ENCODE results near the gene TNFSF13B. TPM values are rescaled to one million over a fixed set of nuclear protein-coding genes. Genes with fewer than 3 reads are reported as not detected.

Gene TNFSF13B
- total and polyA plus RNA-seq, 10 of the 15 experiments (the other 5 are each of a cell fraction or from before 2014, with no cell fraction given) = 11.0 to 64.2 (median 17.0) TPM

DNA sequence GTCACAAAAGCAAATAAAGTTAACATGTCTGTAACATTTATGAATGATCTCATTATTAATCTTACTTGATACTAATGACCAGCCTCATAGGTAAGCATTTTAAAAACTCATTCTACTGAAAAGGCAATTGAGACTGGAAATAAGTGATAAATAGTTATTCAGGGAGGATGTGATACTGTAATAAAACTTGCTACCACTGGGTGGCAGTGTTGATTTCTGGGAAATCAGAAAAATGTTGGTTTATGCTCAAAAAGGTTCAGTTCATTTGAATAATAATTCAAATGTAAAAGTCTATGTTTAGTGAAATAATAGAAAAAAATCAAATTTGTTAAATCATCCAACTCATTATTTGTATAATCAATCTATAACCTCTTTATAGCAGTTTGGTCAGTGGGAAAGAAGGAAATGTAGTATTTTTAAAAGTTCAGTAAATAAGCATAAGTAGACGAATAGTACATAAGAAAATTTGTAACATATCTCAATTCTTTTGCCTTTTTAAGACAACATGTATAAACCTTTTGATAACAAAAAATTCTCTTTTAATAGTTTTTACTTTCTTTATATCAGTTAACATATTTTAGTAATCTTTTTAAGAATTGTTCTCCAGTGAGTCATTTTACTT lies 41.8 kb upstream of the TNFSF13B start (continued):
- TF ChIP-seq CEBPZ (IDR thresholded peaks at IDR 0.05; ENCODE audit: low read depth, low read length) (no peak), PAX5 (IDR thresholded peaks at IDR 0.05; ENCODE audit: borderline replicate concordance, low read depth, low read length) (no peak), HDGF (IDR thresholded peaks at IDR 0.05) (no peak), MAX (IDR thresholded peaks at IDR 0.05; ENCODE audit: low read depth, low read length) (no peak), TAF1 (IDR thresholded peaks at IDR 0.05; ENCODE audit: borderline replicate concordance, low read depth, low read length) (no peak), CBFB (IDR thresholded peaks at IDR 0.05; ENCODE audit: low read depth) (no peak), CTCF (IDR thresholded peaks at IDR 0.05 in 2 of 3, conservative IDR thresholded peaks at IDR 0.05 in 1 of 3; ENCODE audit: control insufficient read depth in 2 of 3, extremely low read depth in 1 of 3, insufficient read depth in 1 of 3, low read depth in 3 of 3, low read length in 3 of 3) (peak; percentile 58 to 60 (median 58); a peak in 5 of 6 replicates), ZNF217 (IDR thresholded peaks at IDR 0.05) (no peak), KLF5 (IDR thresholded peaks at IDR 0.05; ENCODE audit: partially characterized antibody) (no peak), RAD21 (IDR thresholded peaks at IDR 0.05; ENCODE audit: insufficient read depth, low read depth, low read length) (peak; percentile 76)
- TF ChIP-seq, protein P1, sequence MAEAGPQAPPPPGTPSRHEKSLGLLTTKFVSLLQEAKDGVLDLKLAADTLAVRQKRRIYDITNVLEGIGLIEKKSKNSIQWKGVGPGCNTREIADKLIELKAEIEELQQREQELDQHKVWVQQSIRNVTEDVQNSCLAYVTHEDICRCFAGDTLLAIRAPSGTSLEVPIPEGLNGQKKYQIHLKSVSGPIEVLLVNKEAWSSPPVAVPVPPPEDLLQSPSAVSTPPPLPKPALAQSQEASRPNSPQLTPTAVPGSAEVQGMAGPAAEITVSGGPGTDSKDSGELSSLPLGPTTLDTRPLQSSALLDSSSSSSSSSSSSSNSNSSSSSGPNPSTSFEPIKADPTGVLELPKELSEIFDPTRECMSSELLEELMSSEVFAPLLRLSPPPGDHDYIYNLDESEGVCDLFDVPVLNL (IDR thresholded peaks at IDR 0.05; ENCODE audit: low read depth, low read length) = no peak
- TF ChIP-seq, protein P2, sequence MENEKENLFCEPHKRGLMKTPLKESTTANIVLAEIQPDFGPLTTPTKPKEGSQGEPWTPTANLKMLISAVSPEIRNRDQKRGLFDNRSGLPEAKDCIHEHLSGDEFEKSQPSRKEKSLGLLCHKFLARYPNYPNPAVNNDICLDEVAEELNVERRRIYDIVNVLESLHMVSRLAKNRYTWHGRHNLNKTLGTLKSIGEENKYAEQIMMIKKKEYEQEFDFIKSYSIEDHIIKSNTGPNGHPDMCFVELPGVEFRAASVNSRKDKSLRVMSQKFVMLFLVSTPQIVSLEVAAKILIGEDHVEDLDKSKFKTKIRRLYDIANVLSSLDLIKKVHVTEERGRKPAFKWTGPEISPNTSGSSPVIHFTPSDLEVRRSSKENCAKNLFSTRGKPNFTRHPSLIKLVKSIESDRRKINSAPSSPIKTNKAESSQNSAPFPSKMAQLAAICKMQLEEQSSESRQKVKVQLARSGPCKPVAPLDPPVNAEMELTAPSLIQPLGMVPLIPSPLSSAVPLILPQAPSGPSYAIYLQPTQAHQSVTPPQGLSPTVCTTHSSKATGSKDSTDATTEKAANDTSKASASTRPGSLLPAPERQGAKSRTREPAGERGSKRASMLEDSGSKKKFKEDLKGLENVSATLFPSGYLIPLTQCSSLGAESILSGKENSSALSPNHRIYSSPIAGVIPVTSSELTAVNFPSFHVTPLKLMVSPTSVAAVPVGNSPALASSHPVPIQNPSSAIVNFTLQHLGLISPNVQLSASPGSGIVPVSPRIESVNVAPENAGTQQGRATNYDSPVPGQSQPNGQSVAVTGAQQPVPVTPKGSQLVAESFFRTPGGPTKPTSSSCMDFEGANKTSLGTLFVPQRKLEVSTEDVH (IDR thresholded peaks at IDR 0.05; ENCODE audit: low read depth, partially characterized antibody) = no peak
- TF ChIP-seq, protein P3, sequence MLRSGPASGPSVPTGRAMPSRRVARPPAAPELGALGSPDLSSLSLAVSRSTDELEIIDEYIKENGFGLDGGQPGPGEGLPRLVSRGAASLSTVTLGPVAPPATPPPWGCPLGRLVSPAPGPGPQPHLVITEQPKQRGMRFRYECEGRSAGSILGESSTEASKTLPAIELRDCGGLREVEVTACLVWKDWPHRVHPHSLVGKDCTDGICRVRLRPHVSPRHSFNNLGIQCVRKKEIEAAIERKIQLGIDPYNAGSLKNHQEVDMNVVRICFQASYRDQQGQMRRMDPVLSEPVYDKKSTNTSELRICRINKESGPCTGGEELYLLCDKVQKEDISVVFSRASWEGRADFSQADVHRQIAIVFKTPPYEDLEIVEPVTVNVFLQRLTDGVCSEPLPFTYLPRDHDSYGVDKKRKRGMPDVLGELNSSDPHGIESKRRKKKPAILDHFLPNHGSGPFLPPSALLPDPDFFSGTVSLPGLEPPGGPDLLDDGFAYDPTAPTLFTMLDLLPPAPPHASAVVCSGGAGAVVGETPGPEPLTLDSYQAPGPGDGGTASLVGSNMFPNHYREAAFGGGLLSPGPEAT (IDR thresholded peaks at IDR 0.05; ENCODE audit: low read depth) = 0 out of 2 replicates have a peak, but pooled peaks have one; percentile 12

Measured in GM12878 (cell line).